MM.1S (cell line): ENCODE data around the gene IL1RAPL1.
"Not testable (repeated sequence)": the region's sequence is repeated elsewhere in the genome, so short reads cannot be mapped to it uniquely, and the experiment has no call there.

Source experiments
- DNase-seq: peaks from one replicate; pipeline ENCODE4 v3.0.0-alpha.2; 2015
- H2AFZ ChIP-seq: fragments of 300-600 bp; sonication (generic); 2 replicates; pipeline ENCODE4 v1.6.0; 2016; ENCODE audit warnings: antibody characterized with exemption, low read length
- H3F3A ChIP-seq: fragments of 300-600 bp; sonication (generic); 2 replicates; pipeline ENCODE4 v1.6.1; 2016; ENCODE audit warnings: mild to moderate bottlenecking, antibody characterized with exemption, low read length, moderate library complexity, mixed read lengths; ENCODE audit not compliant: insufficient read depth
- H3K27ac ChIP-seq: fragments of 300-600 bp; sonication (generic); 2 replicates; pipeline ENCODE4 v1.5.1; 2016; ENCODE audit warnings: mild to moderate bottlenecking, low read length
- H3K27me3 ChIP-seq: fragments of 300-600 bp; sonication (generic); replicated peaks from 2 replicates; pipeline ENCODE4 v1.6.0; 2016; ENCODE audit warnings: low read length; ENCODE audit not compliant: insufficient read depth
- H3K36me3 ChIP-seq: fragments of 300-600 bp; sonication (generic); replicated peaks from 2 replicates; pipeline ENCODE4 v1.6.1; 2016; ENCODE audit warnings: mild to moderate bottlenecking, low read length, mixed read lengths; ENCODE audit not compliant: insufficient read depth
- H3K4me1 ChIP-seq: fragments of 300-600 bp; sonication (generic); 2 replicates; pipeline ENCODE4 v1.6.1; 2016; ENCODE audit warnings: low read length, mixed read lengths
- H3K4me2 ChIP-seq: fragments of 300-600 bp; sonication (generic); 2 replicates; pipeline ENCODE4 v1.6.0; 2016; ENCODE audit warnings: low read depth, low read length
- H3K4me3 ChIP-seq: fragments of 300-600 bp; sonication (generic); 2 replicates; pipeline ENCODE4 v1.5.1; 2016; ENCODE audit warnings: low read length, mixed read lengths
- H3K79me2 ChIP-seq: fragments of 300-600 bp; sonication (generic); 2 replicates; pipeline ENCODE4 v1.6.1; 2016; ENCODE audit warnings: mixed run types, low read length, mixed read lengths
- H3K9ac ChIP-seq: fragments of 300-600 bp; sonication (generic); 2 replicates; pipeline ENCODE4 v1.6.1; 2016; ENCODE audit warnings: low read length, mixed read lengths
- H3K9me2 ChIP-seq: fragments of 300-600 bp; sonication (generic); replicated peaks from 2 replicates; pipeline ENCODE4 v1.6.1; 2016; ENCODE audit warnings: mild to moderate bottlenecking, low read length, mixed read lengths; ENCODE audit not compliant: insufficient read depth
- H3K9me3 ChIP-seq: fragments of 300-600 bp; sonication (generic); replicated peaks from 2 replicates; pipeline ENCODE4 v1.6.1; 2016; ENCODE audit warnings: mild to moderate bottlenecking, low read length, mixed read lengths; ENCODE audit not compliant: insufficient read depth
- H4K20me1 ChIP-seq: fragments of 300-600 bp; sonication (generic); 2 replicates; pipeline ENCODE4 v1.6.1; 2016; ENCODE audit warnings: mild to moderate bottlenecking, low read length, moderate library complexity, mixed read lengths; ENCODE audit not compliant: insufficient read depth
- CTCF ChIP-seq: fragments of 300-600 bp; sonication (generic); IDR thresholded peaks from 2 replicates; pipeline ENCODE4 v1.5.1; 2016; ENCODE audit warnings: antibody characterized with exemption, low read length, mixed read lengths
- EZH2 ChIP-seq: fragments of 300-600 bp; sonication (generic); optimal IDR thresholded peaks from 2 replicates; pipeline ENCODE3; 2017; ENCODE audit warnings: low read depth, mild to moderate bottlenecking, antibody characterized with exemption, low read length, mixed read lengths
- EZH2phosphoT487 ChIP-seq: fragments of 300-600 bp; sonication (generic); IDR thresholded peaks from 2 replicates; pipeline ENCODE4 v1.6.1; 2018; ENCODE audit warnings: antibody characterized with exemption, low read length

IL1RAPL1 gene

DNA sequence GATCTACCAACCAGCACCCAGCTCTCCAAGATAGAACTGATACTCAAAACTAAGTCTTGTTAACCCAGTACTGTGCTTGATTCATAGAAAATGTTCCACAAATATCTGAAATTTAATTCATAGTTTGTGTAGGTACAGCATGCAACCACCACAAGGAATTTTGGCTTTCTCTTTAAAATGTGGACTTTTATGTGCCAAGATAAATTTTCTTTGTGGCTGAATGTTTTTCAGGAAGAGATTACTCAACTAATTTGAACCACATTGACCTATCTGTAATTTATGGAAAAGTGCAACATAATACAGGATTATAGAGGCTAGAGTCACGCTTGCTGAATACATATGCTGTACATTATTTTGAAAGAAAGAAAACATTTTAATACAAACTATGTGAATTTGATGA is 730.8 kb downstream of the IL1RAPL1 start:
- H4K20me1 ChIP-seq = no peaks in the 10 kb centered on the region
- H3K27ac ChIP-seq = no peak overlapping the region
- no peak for TF ChIP-seq EZH2
- no peak for TF ChIP-seq EZH2phosphoT487
- no peak for TF ChIP-seq CTCF
- H3K4me1 ChIP-seq = no peaks in the 10 kb centered on the region
- H2AFZ ChIP-seq = no peak overlapping the region
- H3K4me3 ChIP-seq = no peak overlapping the region
- no peaks in the 10 kb centered on the region for H3F3A ChIP-seq
- no peaks in the 10 kb centered on the region for H3K9me3 ChIP-seq
- H3K36me3 ChIP-seq = no peaks in the 10 kb centered on the region
- H3K4me2 ChIP-seq = no peak overlapping the region
- H3K27me3 ChIP-seq = no peaks in the 10 kb centered on the region
- no peak overlapping the region for H3K9ac ChIP-seq
- DNase-seq = no peak
- H3K9me2 ChIP-seq = no peaks in the 10 kb centered on the region
- no peaks in the 10 kb centered on the region for H3K79me2 ChIP-seq

GRCh38 chrX:29332429-29332828 is 745.2 kb downstream of the IL1RAPL1 start:
- not testable (repeated sequence) for H4K20me1 ChIP-seq, H3K9me2 ChIP-seq, H2AFZ ChIP-seq, H3K4me3 ChIP-seq, H3K79me2 ChIP-seq, H3K27me3 ChIP-seq, H3K4me2 ChIP-seq, H3K9me3 ChIP-seq, H3K36me3 ChIP-seq, H3K4me1 ChIP-seq, DNase-seq, H3K27ac ChIP-seq, H3K9ac ChIP-seq, H3F3A ChIP-seq

- not testable (repeated sequence) for H3K9ac ChIP-seq, H3F3A ChIP-seq, H3K27ac ChIP-seq
Observed at GRCh38 chrX:29333091-29333490, 745.8 kb downstream of the IL1RAPL1 start.

GRCh38 chrX:29348288-29348687 is 761.0 kb downstream of the IL1RAPL1 start:
- H3K79me2 ChIP-seq = no peaks in the 10 kb centered on the region

More at GRCh38 chrX:29333091-29333490, 745.8 kb downstream of the IL1RAPL1 start:
- H3K9me2 ChIP-seq, H3K4me1 ChIP-seq, H3K27me3 ChIP-seq, DNase-seq, H3K9me3 ChIP-seq, H3K4me3 ChIP-seq, H3K79me2 ChIP-seq, H3K4me2 ChIP-seq, H2AFZ ChIP-seq, H3K36me3 ChIP-seq, H4K20me1 ChIP-seq: not testable (repeated sequence)

More at GRCh38 chrX:29348288-29348687, 761.0 kb downstream of the IL1RAPL1 start:
- Histone ChIP-seq H4K20me1 (no peaks in the 10 kb centered on the region), H2AFZ (no peak overlapping the region), H3K36me3 (no peaks in the 10 kb centered on the region), H3K4me2 (no peak overlapping the region), H3K4me3 (no peak overlapping the region), H3F3A (no peaks in the 10 kb centered on the region), H3K9me2 (no peaks in the 10 kb centered on the region), H3K9ac (no peak overlapping the region), H3K27ac (no peak overlapping the region), H3K9me3 (no peaks in the 10 kb centered on the region), H3K27me3 (no peaks in the 10 kb centered on the region), H3K4me1 (no peaks in the 10 kb centered on the region)
- DNase-seq = no peak
- TF ChIP-seq CTCF (no peak), EZH2 (no peak), EZH2phosphoT487 (no peak)
